GM23338 (cell line): Measurements from ENCODE around the gene GPATCH4. TPM values are rescaled to one million over a fixed set of nuclear protein-coding genes. Genes with fewer than 3 reads are reported as not detected.

ENCODE experiments used
- ATAC-seq: fragments of 200-7000 bp; cut with Tn5 transposase; 3 replicates; pipeline ENCODE4 v1.9.1; 2020
- DNase-seq: peaks from one replicate; pipeline ENCODE4 v3.0.0-alpha.2; 2015; ENCODE audit warnings: low spot score
- H2AFZ ChIP-seq: fragments of 200-600 bp; sonication (generic); 2 replicates; pipeline ENCODE4 v1.8.0; 2016; ENCODE audit warnings: antibody characterized with exemption, mild to moderate bottlenecking, moderate library complexity
- H3F3A ChIP-seq: fragments of 200-600 bp; sonication (generic); replicated peaks from 2 replicates; pipeline ENCODE4 v1.8.0; 2017; ENCODE audit warnings: antibody characterized with exemption, mixed run types, low read depth
- H3K27ac ChIP-seq: fragments of 200-600 bp; sonication (generic); 2 replicates; pipeline ENCODE4 v1.6.1; 2016; ENCODE audit warnings: low read depth
- H3K27me3 ChIP-seq: fragments of 200-600 bp; sonication (generic); 2 replicates; pipeline ENCODE4 v1.8.0; 2016; ENCODE audit warnings: mild to moderate bottlenecking, mixed run types, moderate library complexity; ENCODE audit not compliant: insufficient read depth
- H3K36me3 ChIP-seq: fragments of 200-600 bp; sonication (generic); 2 replicates; pipeline ENCODE4 v1.8.0; 2016; ENCODE audit warnings: mild to moderate bottlenecking; ENCODE audit not compliant: insufficient read depth
- H3K4me1 ChIP-seq: fragments of 200-600 bp; sonication (generic); 2 replicates; pipeline ENCODE4 v1.8.0; 2016; ENCODE audit warnings: mild to moderate bottlenecking, moderate library complexity; ENCODE audit not compliant: insufficient read depth
- H3K4me2 ChIP-seq: fragments of 200-600 bp; sonication (generic); 2 replicates; pipeline ENCODE4 v1.7.1; 2017; ENCODE audit warnings: mixed run types
- H3K4me3 ChIP-seq: fragments of 200-600 bp; sonication (generic); 2 replicates; pipeline ENCODE4 v1.6.1; 2016; ENCODE audit warnings: mixed run types
- H3K79me2 ChIP-seq: fragments of 200-600 bp; sonication (generic); replicated peaks from 2 replicates; pipeline ENCODE4 v1.8.0; 2017; ENCODE audit warnings: mild to moderate bottlenecking; ENCODE audit not compliant: insufficient read depth
- H3K9me2 ChIP-seq: fragments of 200-600 bp; sonication (generic); 2 replicates; pipeline ENCODE4 v1.8.0; 2017; ENCODE audit not compliant: insufficient read depth
- H4K20me1 ChIP-seq: fragments of 200-600 bp; sonication (generic); replicated peaks from 2 replicates; pipeline ENCODE4 v1.8.0; 2017; ENCODE audit warnings: mild to moderate bottlenecking; ENCODE audit not compliant: insufficient read depth
- H3K27ac Mint-ChIP-seq: 2 replicates; pipeline ENCODE4 v1.8.0; 2020; ENCODE audit warnings: inconsistent platforms, mild to moderate bottlenecking, moderate library complexity, mixed read lengths
- H3K27me3 Mint-ChIP-seq: 3 replicates; pipeline ENCODE4 v1.8.0; 2022; ENCODE audit warnings: low read depth, mild to moderate bottlenecking, moderate library complexity, mixed read lengths, inconsistent platforms; ENCODE audit not compliant: insufficient read depth, poor library complexity
- H3K36me3 Mint-ChIP-seq: 3 replicates; pipeline ENCODE4 v1.8.0; 2021; ENCODE audit warnings: low read depth, mild to moderate bottlenecking, inconsistent platforms, moderate library complexity, mixed read lengths
- H3K4me1 Mint-ChIP-seq: 3 replicates; pipeline ENCODE4 v1.8.0; 2020; ENCODE audit warnings: mild to moderate bottlenecking, inconsistent platforms, mixed read lengths
- H3K4me3 Mint-ChIP-seq: 3 replicates; pipeline ENCODE4 v1.8.0; 2021; ENCODE audit warnings: moderate library complexity, mild to moderate bottlenecking, inconsistent platforms, mixed read lengths
- H3K9me3 Mint-ChIP-seq: 3 replicates; pipeline ENCODE4 v1.8.0; 2020; ENCODE audit warnings: moderate library complexity, mild to moderate bottlenecking, inconsistent platforms, mixed read lengths
- CREB1 ChIP-seq: fragments of 250-450 bp; sonication (Bioruptor Pico); IDR thresholded peaks from 2 replicates; pipeline ENCODE4 v1.5.0; 2020; ENCODE audit warnings: low read depth, mild to moderate bottlenecking, moderate library complexity
- EZH2 ChIP-seq: fragments of 200-600 bp; sonication (generic); IDR thresholded peaks from one replicate; pipeline ENCODE4 v1.8.0; 2017; ENCODE audit warnings: antibody characterized with exemption, mild to moderate bottlenecking, low read depth; ENCODE audit not compliant: unreplicated experiment
- EZH2phosphoT487 ChIP-seq: fragments of 200-600 bp; sonication (generic); IDR thresholded peaks from one replicate; pipeline ENCODE4 v1.8.1; 2018; ENCODE audit warnings: antibody characterized with exemption; ENCODE audit not compliant: unreplicated experiment
- JUNB ChIP-seq: IDR thresholded peaks from one replicate; pipeline ENCODE4 v1.6.1; 2016; ENCODE audit warnings: antibody characterized with exemption; ENCODE audit not compliant: unreplicated experiment
- NANOG ChIP-seq: IDR thresholded peaks from 2 replicates; pipeline ENCODE4 v1.6.1; 2016; ENCODE audit warnings: antibody characterized with exemption, borderline replicate concordance
- POLR2AphosphoS5 ChIP-seq: IDR thresholded peaks from 2 replicates; pipeline ENCODE4 v1.6.1; 2016; ENCODE audit warnings: antibody characterized with exemption, low read depth
- STAT1 ChIP-seq: IDR thresholded peaks from one replicate; pipeline ENCODE4 v1.6.1; 2016; ENCODE audit warnings: antibody characterized with exemption; ENCODE audit not compliant: unreplicated experiment
- ZNF114 ChIP-seq: fragments of 250-450 bp; sonication (Bioruptor Pico); IDR thresholded peaks from 2 replicates; pipeline ENCODE4 v1.5.0; 2020; ENCODE audit warnings: mild to moderate bottlenecking, moderate library complexity
- ZNF331 ChIP-seq: fragments of 250-450 bp; sonication (Bioruptor Pico); IDR thresholded peaks from 2 replicates; pipeline ENCODE4 v1.5.0; 2020; ENCODE audit warnings: low read depth, mild to moderate bottlenecking, moderate library complexity
- polyA plus RNA-seq: library from polyadenylated mRNA; unstranded; fragments of >200 nt; fragmentation: Nextera tagmentation; extraction: Ambion mirVana; gene quantifications from 2 replicates; pipeline ENCODE4 v1.2.1, GENCODE V29; 2016
- total RNA-seq: library from RNA; depleted of rRNA; stranded (reverse); fragments of >200 nt; shearing (Covaris generic); gene quantifications from 2 replicates; pipeline ENCODE4 v1.2.3, GENCODE V29; 2014
- TF ChIP-seq, protein P1 (sequence below), 2 experiments: fragments of 200-600 bp in 1 of 2; sonication (generic) in 1 of 2; conservative IDR thresholded peaks; 2 replicates each; pipeline versions ENCODE4 v1.5.1 to v1.6.1; 2016 to 2017; ENCODE audit warnings: antibody characterized with exemption in 2 of 2, low read depth in 2 of 2, mild to moderate bottlenecking in 2 of 2, moderate library complexity in 1 of 2
- TF ChIP-seq, protein P2 (sequence below): IDR thresholded peaks from 2 replicates; pipeline ENCODE4 v1.6.1; 2016; ENCODE audit warnings: antibody characterized with exemption
- TF ChIP-seq, protein P3 (sequence below): IDR thresholded peaks from one replicate; pipeline ENCODE4 v1.6.1; 2018; ENCODE audit warnings: antibody characterized with exemption; ENCODE audit not compliant: unreplicated experiment
- TF ChIP-seq, protein P4 (sequence below): fragments of 250-450 bp; sonication (Bioruptor Pico); IDR thresholded peaks from 2 replicates; pipeline ENCODE4 v1.5.0; 2020; ENCODE audit warnings: mild to moderate bottlenecking, moderate library complexity

The GPATCH4 gene
- total and polyA plus RNA-seq, 2 experiments from 2014 or later = 58.9 to 187 TPM

DNA sequence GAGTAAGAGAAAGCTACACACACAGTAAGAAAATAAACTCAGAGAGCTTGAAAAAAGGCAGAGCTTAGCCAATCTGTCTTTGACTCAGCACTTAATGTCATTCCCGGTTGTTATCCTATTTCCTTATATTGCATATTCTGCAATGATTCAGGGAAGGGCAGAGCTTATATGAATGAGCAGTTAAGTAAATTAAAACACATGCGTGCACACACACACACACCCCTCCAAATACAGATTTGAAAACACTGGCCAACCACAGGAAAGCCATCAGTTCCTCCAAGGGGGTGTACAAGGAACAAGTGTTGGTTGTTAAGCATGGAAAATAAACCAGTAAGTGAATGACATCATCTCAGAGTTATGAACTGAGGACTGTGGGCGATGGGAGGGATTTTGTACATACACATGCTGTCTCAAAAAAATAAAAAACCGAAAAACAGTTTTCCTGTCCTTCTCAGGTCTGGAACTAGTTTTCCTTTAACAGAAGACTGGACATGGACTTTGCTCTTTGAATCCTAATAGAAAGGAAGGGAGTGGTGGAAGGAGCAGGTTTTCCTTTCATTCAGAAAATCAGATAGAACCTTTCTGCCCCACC lies 29.9 kb downstream of the GPATCH4 start:
- Mint-ChIP-seq H3K4me1 (peaks cover 15% of the 10 kb centered on the region), H3K27me3 (peaks cover 5% of the 10 kb centered on the region), H3K9me3 (no peaks in the 10 kb centered on the region), H3K4me3 (peak overlapping the region; percentile 96), H3K27ac (no peak overlapping the region), H3K36me3 (peaks cover 14% of the 10 kb centered on the region)
- Histone ChIP-seq H3K9me2 (no peaks in the 10 kb centered on the region), H3F3A (0 out of 2 replicates have a peak, but pooled peaks cover 12% of the 10 kb centered on the region), H2AFZ (peak overlapping the region; percentile 99; the same call in 1 of the 2 replicates), H4K20me1 (peaks cover 7% of the 10 kb centered on the region), H3K79me2 (peaks cover 16% of the 10 kb centered on the region), H3K36me3 (0 out of 2 replicates have a peak, but pooled peaks cover 7% of the 10 kb centered on the region), H3K27me3 (no peaks in the 10 kb centered on the region), H3K4me1 (peaks cover 10% of the 10 kb centered on the region), H3K4me2 (peak overlapping the region; percentile 98), H3K27ac (no peak overlapping the region), H3K4me3 (peak overlapping the region; percentile 96)
- TF ChIP-seq, protein P1, sequence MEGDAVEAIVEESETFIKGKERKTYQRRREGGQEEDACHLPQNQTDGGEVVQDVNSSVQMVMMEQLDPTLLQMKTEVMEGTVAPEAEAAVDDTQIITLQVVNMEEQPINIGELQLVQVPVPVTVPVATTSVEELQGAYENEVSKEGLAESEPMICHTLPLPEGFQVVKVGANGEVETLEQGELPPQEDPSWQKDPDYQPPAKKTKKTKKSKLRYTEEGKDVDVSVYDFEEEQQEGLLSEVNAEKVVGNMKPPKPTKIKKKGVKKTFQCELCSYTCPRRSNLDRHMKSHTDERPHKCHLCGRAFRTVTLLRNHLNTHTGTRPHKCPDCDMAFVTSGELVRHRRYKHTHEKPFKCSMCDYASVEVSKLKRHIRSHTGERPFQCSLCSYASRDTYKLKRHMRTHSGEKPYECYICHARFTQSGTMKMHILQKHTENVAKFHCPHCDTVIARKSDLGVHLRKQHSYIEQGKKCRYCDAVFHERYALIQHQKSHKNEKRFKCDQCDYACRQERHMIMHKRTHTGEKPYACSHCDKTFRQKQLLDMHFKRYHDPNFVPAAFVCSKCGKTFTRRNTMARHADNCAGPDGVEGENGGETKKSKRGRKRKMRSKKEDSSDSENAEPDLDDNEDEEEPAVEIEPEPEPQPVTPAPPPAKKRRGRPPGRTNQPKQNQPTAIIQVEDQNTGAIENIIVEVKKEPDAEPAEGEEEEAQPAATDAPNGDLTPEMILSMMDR (conservative IDR thresholded peaks at IDR 0.05; ENCODE audit: low read depth in 2 of 2) = no peak
- TF ChIP-seq ZNF114 (no peak), ZNF331 (CRISPR knock-in tag) (no peak), POLR2AphosphoS5 (no peak), CREB1 (CRISPR knock-in tag) (no peak), JUNB (no peak), EZH2 (no peak), EZH2phosphoT487 (no peak), STAT1 (no peak), NANOG (no peak)
- TF ChIP-seq, protein P2, sequence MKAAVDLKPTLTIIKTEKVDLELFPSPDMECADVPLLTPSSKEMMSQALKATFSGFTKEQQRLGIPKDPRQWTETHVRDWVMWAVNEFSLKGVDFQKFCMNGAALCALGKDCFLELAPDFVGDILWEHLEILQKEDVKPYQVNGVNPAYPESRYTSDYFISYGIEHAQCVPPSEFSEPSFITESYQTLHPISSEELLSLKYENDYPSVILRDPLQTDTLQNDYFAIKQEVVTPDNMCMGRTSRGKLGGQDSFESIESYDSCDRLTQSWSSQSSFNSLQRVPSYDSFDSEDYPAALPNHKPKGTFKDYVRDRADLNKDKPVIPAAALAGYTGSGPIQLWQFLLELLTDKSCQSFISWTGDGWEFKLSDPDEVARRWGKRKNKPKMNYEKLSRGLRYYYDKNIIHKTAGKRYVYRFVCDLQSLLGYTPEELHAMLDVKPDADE = no peak
- TF ChIP-seq, protein P3, sequence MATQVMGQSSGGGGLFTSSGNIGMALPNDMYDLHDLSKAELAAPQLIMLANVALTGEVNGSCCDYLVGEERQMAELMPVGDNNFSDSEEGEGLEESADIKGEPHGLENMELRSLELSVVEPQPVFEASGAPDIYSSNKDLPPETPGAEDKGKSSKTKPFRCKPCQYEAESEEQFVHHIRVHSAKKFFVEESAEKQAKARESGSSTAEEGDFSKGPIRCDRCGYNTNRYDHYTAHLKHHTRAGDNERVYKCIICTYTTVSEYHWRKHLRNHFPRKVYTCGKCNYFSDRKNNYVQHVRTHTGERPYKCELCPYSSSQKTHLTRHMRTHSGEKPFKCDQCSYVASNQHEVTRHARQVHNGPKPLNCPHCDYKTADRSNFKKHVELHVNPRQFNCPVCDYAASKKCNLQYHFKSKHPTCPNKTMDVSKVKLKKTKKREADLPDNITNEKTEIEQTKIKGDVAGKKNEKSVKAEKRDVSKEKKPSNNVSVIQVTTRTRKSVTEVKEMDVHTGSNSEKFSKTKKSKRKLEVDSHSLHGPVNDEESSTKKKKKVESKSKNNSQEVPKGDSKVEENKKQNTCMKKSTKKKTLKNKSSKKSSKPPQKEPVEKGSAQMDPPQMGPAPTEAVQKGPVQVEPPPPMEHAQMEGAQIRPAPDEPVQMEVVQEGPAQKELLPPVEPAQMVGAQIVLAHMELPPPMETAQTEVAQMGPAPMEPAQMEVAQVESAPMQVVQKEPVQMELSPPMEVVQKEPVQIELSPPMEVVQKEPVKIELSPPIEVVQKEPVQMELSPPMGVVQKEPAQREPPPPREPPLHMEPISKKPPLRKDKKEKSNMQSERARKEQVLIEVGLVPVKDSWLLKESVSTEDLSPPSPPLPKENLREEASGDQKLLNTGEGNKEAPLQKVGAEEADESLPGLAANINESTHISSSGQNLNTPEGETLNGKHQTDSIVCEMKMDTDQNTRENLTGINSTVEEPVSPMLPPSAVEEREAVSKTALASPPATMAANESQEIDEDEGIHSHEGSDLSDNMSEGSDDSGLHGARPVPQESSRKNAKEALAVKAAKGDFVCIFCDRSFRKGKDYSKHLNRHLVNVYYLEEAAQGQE = no peak
- TF ChIP-seq, protein P4, sequence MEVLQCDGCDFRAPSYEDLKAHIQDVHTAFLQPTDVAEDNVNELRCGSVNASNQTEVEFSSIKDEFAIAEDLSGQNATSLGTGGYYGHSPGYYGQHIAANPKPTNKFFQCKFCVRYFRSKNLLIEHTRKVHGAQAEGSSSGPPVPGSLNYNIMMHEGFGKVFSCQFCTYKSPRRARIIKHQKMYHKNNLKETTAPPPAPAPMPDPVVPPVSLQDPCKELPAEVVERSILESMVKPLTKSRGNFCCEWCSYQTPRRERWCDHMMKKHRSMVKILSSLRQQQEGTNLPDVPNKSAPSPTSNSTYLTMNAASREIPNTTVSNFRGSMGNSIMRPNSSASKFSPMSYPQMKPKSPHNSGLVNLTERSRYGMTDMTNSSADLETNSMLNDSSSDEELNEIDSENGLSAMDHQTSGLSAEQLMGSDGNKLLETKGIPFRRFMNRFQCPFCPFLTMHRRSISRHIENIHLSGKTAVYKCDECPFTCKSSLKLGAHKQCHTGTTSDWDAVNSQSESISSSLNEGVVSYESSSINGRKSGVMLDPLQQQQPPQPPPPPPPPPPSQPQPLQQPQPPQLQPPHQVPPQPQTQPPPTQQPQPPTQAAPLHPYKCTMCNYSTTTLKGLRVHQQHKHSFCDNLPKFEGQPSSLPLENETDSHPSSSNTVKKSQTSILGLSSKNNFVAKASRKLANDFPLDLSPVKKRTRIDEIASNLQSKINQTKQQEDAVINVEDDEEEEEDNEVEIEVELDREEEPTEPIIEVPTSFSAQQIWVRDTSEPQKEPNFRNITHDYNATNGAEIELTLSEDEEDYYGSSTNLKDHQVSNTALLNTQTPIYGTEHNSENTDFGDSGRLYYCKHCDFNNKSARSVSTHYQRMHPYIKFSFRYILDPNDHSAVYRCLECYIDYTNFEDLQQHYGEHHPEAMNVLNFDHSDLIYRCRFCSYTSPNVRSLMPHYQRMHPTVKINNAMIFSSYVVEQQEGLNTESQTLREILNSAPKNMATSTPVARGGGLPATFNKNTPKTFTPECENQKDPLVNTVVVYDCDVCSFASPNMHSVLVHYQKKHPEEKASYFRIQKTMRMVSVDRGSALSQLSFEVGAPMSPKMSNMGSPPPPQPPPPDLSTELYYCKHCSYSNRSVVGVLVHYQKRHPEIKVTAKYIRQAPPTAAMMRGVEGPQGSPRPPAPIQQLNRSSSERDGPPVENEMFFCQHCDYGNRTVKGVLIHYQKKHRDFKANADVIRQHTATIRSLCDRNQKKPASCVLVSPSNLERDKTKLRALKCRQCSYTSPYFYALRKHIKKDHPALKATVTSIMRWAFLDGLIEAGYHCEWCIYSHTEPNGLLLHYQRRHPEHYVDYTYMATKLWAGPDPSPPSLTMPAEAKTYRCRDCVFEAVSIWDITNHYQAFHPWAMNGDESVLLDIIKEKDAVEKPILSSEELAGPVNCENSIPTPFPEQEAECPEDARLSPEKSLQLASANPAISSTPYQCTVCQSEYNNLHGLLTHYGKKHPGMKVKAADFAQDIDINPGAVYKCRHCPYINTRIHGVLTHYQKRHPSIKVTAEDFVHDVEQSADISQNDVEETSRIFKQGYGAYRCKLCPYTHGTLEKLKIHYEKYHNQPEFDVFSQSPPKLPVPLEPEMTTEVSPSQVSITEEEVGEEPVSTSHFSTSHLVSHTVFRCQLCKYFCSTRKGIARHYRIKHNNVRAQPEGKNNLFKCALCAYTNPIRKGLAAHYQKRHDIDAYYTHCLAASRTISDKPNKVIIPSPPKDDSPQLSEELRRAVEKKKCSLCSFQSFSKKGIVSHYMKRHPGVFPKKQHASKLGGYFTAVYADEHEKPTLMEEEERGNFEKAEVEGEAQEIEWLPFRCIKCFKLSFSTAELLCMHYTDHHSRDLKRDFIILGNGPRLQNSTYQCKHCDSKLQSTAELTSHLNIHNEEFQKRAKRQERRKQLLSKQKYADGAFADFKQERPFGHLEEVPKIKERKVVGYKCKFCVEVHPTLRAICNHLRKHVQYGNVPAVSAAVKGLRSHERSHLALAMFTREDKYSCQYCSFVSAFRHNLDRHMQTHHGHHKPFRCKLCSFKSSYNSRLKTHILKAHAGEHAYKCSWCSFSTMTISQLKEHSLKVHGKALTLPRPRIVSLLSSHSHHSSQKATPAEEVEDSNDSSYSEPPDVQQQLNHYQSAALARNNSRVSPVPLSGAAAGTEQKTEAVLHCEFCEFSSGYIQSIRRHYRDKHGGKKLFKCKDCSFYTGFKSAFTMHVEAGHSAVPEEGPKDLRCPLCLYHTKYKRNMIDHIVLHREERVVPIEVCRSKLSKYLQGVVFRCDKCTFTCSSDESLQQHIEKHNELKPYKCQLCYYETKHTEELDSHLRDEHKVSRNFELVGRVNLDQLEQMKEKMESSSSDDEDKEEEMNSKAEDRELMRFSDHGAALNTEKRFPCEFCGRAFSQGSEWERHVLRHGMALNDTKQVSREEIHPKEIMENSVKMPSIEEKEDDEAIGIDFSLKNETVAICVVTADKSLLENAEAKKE (CRISPR knock-in tag) = no peak
- no peak for ATAC-seq
- DNase-seq = no peak
